Activated naive CD8-positive, alpha-beta T cell treated with anti-CD3 and anti-CD28 coated beads for 36 hours (primary cell): ENCODE data around the gene ZNF227. TPM values are rescaled to one million over a fixed set of nuclear protein-coding genes. Genes with fewer than 3 reads are reported as not detected.
"Not testable (repeated sequence)": the region's sequence is repeated elsewhere in the genome, so short reads cannot be mapped to it uniquely, and the experiment has no call there.

Experiments used
- DNase-seq: peaks from one replicate; pipeline ENCODE4 v3.0.0; 2021
- H3K27ac Mint-ChIP-seq: one replicate; pipeline ENCODE4 v1.8.0; 2022; ENCODE audit warnings: mild to moderate bottlenecking, moderate library complexity, mixed read lengths
- H3K27me3 Mint-ChIP-seq: one replicate; pipeline ENCODE4 v1.8.0; 2022; ENCODE audit warnings: mild to moderate bottlenecking, mixed read lengths
- H3K36me3 Mint-ChIP-seq: one replicate; pipeline ENCODE4 v1.8.0; 2021; ENCODE audit warnings: mild to moderate bottlenecking, mixed read lengths
- H3K4me1 Mint-ChIP-seq: one replicate; pipeline ENCODE4 v1.8.0; 2021; ENCODE audit warnings: mixed read lengths
- H3K4me3 Mint-ChIP-seq: one replicate; pipeline ENCODE4 v1.8.0; 2022; ENCODE audit warnings: mild to moderate bottlenecking, moderate library complexity, mixed read lengths
- H3K9me3 Mint-ChIP-seq: one replicate; pipeline ENCODE4 v1.8.0; 2022; ENCODE audit warnings: mixed read lengths
- total RNA-seq, 2 experiments: library from RNA; stranded (reverse); gene quantifications; one replicate each; pipeline ENCODE4 v1.2.3, GENCODE V29; 2021

ZNF227 gene
- total RNA-seq, 2 experiments from 2014 or later = 24.2 to 24.5 TPM

DNA sequence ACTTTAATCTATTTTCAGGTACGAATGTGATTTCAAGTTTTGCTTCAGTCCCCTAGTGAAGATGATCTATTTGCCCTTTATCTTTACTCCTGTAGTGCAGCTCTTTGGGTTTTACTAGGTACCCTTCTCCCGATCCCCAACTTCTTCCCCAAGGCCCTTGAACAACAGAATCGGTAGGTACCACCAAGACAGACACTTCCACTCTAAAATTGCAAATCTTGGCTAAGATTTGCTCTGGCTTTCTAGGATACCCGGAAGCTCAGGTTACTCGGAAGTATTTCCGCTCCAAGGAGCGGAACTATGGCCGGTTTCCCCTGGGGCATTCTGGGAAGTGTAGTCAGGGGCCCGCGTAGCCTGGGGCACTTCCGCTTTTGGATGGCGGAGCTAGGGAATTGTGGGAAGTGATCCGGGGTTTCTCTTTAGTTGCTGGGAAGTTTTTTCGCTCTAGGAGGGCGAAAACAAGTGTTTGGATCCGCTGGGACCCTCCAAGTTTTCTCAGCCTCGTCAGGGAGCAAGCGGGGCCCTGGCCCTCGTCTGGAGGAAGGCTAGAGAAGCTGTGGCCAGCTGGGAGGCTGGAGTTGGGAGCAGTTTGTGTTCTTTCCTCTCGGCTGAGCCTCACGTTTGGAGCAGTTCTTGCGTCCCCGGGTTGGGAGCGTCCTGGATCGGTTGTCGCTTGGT lies 5.1 kb upstream of the ZNF227 start:
- Mint-ChIP-seq H3K36me3 (peaks cover 19% of the 10 kb centered on the region), H3K4me1 (peaks cover 5% of the 10 kb centered on the region), H3K27me3 (peaks cover 13% of the 10 kb centered on the region), H3K4me3 (peak overlapping the region; percentile 90), H3K27ac (peak overlapping the region; percentile 93), H3K9me3 (peaks cover 17% of the 10 kb centered on the region)
- DNase-seq = peak; percentile 77

DNA sequence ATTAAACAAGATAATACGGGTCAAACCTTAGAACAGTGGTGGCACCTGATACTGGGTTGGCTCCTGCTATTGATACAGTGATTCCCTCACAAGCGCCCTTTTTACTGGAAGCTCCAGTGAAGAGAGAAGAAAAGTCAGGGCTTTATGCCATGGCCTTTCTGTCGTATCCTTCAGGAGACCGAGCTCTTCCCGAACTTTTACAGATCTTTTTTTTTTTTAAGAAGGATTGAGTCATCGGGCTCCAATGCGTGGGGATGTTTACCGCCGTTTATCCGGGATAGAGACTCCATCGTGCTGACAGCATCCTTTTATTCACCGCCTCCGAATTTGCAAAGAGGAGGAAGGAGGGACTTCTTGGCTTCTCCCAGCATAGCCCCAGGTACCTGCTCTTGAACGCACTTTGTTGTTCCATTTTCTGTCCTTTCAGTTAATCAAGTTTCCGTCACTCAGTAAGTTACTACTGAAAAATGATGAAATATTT lies 574 bp downstream of the ZNF227 start:
- DNase-seq = no peak
- peaks cover 47% of the 10 kb centered on the region for H3K36me3 Mint-ChIP-seq
- H3K4me3 Mint-ChIP-seq = peak overlapping the region; percentile 92
- H3K4me1 Mint-ChIP-seq = peaks cover 12% of the 10 kb centered on the region
- H3K27ac Mint-ChIP-seq = peak overlapping the region; percentile 93
- no peaks in the 10 kb centered on the region for H3K27me3 Mint-ChIP-seq
- H3K9me3 Mint-ChIP-seq = peaks cover 7% of the 10 kb centered on the region

DNA sequence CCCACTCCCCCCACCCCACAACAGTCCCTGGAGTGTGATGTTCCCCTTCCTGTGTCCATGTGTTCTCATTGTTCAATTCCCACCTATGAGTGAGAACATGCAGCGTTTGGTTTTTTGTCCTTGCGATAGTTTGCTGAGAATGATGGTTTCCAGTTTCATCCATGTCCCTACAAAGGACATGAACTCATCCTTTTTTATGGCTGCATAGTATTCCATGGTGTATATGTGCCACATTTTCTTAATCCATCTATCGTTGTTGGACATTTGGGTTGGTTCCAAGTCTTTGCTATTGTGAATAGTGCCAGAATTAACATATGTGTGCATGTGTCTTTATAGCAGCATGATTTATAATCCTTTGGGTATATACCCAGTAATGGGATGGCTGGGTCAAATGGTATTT lies 7.6 kb downstream of the ZNF227 start:
- Mint-ChIP-seq H3K9me3 (peaks cover 21% of the 10 kb centered on the region), H3K36me3 (peaks cover 82% of the 10 kb centered on the region)
- H3K4me3 Mint-ChIP-seq, H3K27me3 Mint-ChIP-seq, H3K4me1 Mint-ChIP-seq, DNase-seq, H3K27ac Mint-ChIP-seq: not testable (repeated sequence)

DNA sequence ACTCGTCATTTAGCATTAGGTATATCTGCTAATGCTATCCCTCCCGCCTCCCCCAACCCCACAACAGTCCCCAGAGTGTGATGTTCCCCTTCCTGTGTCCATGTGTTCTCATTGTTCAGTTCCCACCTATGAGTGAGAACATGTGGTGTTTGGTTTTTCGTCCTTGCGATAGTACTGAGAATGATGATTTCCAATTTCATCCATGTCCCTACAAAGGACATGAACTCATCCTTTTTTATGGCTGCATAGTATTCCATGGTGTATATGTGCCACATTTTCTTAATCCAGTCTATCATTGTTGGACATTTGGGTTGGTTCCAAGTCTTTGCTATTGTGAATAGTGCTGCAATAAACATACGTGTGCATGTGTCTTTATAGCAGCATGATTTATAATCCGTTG lies 8.4 kb downstream of the ZNF227 start:
- H3K9me3 Mint-ChIP-seq = peaks cover 25% of the 10 kb centered on the region
- H3K36me3 Mint-ChIP-seq = peaks cover 83% of the 10 kb centered on the region
- not testable (repeated sequence) for H3K4me1 Mint-ChIP-seq, H3K27me3 Mint-ChIP-seq, H3K4me3 Mint-ChIP-seq, DNase-seq, H3K27ac Mint-ChIP-seq

DNA sequence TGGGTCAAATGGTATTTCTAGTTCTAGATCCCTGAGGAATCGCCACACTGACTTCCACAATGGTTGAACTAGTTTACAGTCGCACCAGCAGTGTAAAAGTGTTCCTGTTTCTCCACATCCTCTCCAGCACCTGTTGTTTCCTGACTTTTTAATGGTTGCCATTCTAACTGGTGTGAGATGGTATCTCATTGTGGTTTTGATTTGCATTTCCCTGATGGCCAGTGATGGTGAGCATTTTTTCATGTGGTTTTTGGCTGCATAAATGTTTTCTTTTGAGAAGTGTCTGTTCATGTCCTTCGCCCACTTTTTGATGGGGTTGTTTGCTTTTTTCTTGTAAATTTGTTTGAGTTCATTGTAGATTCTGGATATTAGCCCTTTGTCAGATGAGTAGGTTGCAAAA lies 9.0 kb downstream of the ZNF227 start:
- H3K27ac Mint-ChIP-seq, H3K4me3 Mint-ChIP-seq, H3K4me1 Mint-ChIP-seq, H3K27me3 Mint-ChIP-seq, DNase-seq: not testable (repeated sequence)
- peaks cover 85% of the 10 kb centered on the region for H3K36me3 Mint-ChIP-seq
- H3K9me3 Mint-ChIP-seq = peaks cover 24% of the 10 kb centered on the region

DNA sequence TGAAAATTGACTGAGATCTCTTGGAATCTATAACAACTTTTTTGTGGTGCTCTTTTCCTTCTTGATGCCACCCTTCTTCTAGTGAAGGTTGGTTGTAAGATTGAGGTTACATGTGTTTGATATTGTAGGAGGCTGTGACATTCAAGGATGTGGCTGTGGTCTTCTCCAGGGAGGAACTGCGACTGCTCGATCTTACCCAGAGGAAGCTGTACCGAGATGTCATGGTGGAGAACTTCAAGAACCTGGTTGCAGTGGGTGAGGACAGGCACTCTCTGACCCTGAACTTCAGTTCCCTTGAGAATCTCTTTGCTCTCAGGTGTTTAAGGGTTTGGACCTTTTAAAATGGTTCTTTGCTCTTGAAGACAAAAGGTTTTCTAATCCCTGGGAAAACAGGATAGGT lies 16.0 kb downstream of the ZNF227 start:
- Mint-ChIP-seq H3K27ac (no peak overlapping the region), H3K9me3 (peaks cover 46% of the 10 kb centered on the region), H3K4me3 (no peak overlapping the region), H3K27me3 (no peaks in the 10 kb centered on the region), H3K36me3 (peaks cover 91% of the 10 kb centered on the region), H3K4me1 (peaks cover 2% of the 10 kb centered on the region)
- no peak for DNase-seq

DNA sequence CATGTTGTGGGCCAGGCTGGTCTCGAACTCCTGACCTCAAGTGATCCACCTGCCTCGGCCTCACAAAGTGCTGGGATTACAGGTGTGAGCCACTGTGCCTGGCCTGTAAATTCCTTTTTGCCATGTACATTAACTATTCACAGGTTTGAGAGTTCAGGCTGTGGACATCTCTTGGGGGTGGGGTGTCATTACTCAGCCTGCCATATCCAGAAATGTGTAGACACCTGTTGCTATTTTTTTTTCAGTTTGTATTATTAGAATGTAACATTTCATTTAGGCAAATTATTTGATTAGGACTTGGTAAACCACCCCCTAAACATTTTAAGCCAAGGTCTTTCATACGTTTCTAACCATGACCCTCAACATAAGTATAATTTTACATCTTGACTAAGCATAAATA lies 20.5 kb downstream of the ZNF227 start:
- no peaks in the 10 kb centered on the region for H3K27me3 Mint-ChIP-seq
- H3K36me3 Mint-ChIP-seq = peaks cover 92% of the 10 kb centered on the region
- no peaks in the 10 kb centered on the region for H3K4me1 Mint-ChIP-seq
- DNase-seq = no peak
- peaks cover 66% of the 10 kb centered on the region for H3K9me3 Mint-ChIP-seq
- no peak overlapping the region for H3K4me3 Mint-ChIP-seq
- H3K27ac Mint-ChIP-seq = no peak overlapping the region

DNA sequence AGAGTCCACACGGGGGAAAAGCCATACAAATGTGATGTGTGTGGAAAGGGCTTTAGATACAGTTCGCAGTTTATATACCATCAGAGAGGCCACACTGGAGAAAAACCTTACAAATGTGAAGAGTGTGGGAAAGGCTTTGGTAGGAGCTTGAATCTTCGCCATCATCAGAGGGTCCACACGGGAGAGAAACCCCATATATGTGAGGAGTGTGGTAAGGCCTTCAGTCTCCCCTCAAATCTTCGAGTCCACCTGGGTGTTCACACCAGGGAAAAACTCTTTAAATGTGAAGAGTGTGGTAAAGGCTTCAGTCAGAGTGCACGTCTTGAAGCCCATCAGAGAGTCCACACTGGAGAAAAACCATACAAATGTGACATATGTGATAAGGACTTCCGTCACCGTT lies 24.1 kb downstream of the ZNF227 start:
- no peak overlapping the region for H3K27ac Mint-ChIP-seq
- no peaks in the 10 kb centered on the region for H3K4me1 Mint-ChIP-seq
- peaks cover 71% of the 10 kb centered on the region for H3K36me3 Mint-ChIP-seq
- H3K9me3 Mint-ChIP-seq = peaks cover 62% of the 10 kb centered on the region
- H3K4me3 Mint-ChIP-seq = no peak overlapping the region
- no peak for DNase-seq
- no peaks in the 10 kb centered on the region for H3K27me3 Mint-ChIP-seq

DNA sequence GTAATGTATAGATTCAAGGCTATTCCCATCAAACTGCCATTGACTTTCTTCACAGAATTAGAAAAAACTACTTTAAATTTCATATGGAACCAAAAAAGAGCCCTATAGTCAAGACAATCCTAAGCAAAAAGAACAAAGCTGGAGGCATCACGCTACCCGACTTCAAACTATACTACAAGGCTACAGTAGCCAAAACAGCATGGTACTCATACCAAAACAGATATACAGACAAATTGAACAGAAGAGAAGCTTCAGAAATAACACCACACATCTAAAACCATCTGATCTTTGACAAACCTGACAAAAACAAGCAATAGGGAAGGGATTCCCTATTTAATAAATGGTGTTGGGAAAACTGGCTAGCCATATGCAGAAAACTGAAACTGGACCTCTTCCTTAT lies 40.0 kb downstream of the ZNF227 start:
- H3K36me3 Mint-ChIP-seq = peaks cover 78% of the 10 kb centered on the region
- H3K4me3 Mint-ChIP-seq, H3K27ac Mint-ChIP-seq, DNase-seq, H3K27me3 Mint-ChIP-seq, H3K4me1 Mint-ChIP-seq: not testable (repeated sequence)
- peaks cover 83% of the 10 kb centered on the region for H3K9me3 Mint-ChIP-seq

DNA sequence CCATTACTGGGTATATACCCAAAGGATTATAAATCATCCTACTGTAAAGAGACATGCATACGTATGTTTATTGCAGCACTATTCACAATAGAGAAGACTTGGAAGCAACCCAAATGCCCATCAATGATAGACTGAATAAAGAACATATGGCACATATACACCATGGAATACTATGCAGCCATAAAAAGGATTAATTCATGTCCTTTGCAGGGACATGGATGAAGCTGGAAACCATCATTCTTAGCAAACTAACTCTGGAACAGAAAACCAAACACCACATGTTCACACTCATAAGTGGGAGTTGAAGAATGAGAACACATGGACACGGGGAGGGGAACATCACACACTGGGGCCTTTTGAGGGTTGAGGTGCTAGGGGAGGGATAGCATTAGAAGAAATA lies 41.1 kb downstream of the ZNF227 start:
- H3K4me1 Mint-ChIP-seq, H3K4me3 Mint-ChIP-seq: not testable (repeated sequence)
- peaks cover 75% of the 10 kb centered on the region for H3K36me3 Mint-ChIP-seq

DNA sequence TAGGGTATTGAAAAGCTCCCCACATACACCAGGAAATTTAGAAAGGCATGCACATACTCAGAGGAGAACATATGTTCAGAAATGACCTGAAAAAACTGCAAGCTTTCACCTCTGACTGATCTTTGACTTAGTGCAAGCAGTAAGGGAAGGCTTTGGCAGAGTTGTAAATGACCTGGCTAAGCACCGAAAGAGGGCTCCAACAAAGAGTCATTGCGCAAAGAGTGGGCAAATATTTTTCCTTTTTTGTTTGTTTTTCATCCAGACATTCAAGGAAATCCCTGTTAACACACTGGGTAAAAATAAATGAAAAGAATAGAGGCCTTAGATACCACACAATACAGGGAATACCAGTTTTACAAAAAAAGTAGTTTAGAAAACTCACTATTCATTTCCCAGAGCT lies 42.2 kb downstream of the ZNF227 start:
- peaks cover 65% of the 10 kb centered on the region for H3K36me3 Mint-ChIP-seq
- no peak overlapping the region for H3K27ac Mint-ChIP-seq

More for the DNA sequence above, 41.1 kb downstream of the ZNF227 start:
- not testable (repeated sequence) for H3K27ac Mint-ChIP-seq, DNase-seq, H3K27me3 Mint-ChIP-seq
- H3K9me3 Mint-ChIP-seq = peaks cover 88% of the 10 kb centered on the region

DNA sequence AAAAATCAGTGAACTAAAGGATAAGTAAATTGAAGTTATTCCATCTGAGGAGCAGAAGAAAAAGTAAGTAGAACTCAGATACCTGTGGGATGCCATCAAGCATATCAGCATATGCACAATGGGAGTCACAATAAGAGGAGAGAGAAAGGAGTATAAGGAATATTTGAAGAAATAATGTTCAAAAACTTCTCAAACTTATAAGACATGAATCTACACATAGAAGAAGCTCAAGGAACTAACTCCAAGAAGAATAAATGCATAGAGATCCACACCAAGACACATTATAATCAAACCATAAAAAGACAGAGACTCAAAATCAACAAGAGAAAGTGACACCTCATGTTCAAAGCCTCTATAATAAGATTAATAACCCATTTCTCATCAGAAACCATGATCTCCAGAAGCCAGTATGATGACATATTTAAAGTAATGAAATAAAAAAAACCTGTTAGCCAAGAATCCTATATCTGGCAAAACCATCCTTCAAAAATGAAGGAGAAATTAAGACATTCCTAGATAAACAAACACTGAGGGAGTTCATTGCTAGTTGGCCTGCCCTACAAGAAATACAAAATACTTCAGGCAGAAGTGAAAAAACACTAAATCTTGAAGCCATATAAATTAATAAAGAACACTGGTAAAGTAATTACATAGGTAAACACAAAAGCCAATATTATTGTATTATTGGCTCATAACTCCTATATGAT lies 43.5 kb downstream of the ZNF227 start:
- no peak overlapping the region for H3K4me3 Mint-ChIP-seq
- peaks cover 79% of the 10 kb centered on the region for H3K9me3 Mint-ChIP-seq
- H3K4me1 Mint-ChIP-seq = peaks cover 2% of the 10 kb centered on the region
- no peaks in the 10 kb centered on the region for H3K27me3 Mint-ChIP-seq
- H3K27ac Mint-ChIP-seq = no peak overlapping the region
- peaks cover 55% of the 10 kb centered on the region for H3K36me3 Mint-ChIP-seq
- DNase-seq = no peak

More for the DNA sequence above, 42.2 kb downstream of the ZNF227 start:
- Mint-ChIP-seq H3K27me3 (no peaks in the 10 kb centered on the region), H3K4me3 (no peak overlapping the region), H3K4me1 (no peaks in the 10 kb centered on the region), H3K9me3 (peaks cover 84% of the 10 kb centered on the region)
- DNase-seq = no peak

DNA sequence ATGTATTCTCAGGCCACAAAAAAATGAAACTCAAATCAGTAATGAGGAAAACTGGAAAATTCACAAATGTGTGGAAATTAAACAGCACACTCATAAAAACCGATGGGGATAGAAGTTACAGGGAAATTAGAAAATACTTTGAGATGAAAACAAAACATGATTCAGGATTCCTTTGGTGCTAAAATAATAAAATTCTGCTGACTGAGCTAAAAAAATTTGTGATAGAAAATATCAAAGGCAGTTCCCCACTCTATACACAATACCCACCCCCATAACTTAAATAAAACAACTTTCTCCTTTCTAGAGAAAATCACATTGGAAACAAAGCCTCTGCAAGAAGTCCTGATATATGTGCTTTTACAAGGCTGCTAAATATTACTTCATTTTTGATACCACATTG lies 45.8 kb downstream of the ZNF227 start:
- peaks cover 40% of the 10 kb centered on the region for H3K36me3 Mint-ChIP-seq
- H3K27ac Mint-ChIP-seq = no peak overlapping the region
- DNase-seq = no peak
- H3K4me1 Mint-ChIP-seq = peaks cover 2% of the 10 kb centered on the region
- H3K9me3 Mint-ChIP-seq = peaks cover 69% of the 10 kb centered on the region
- no peak overlapping the region for H3K4me3 Mint-ChIP-seq
- H3K27me3 Mint-ChIP-seq = no peaks in the 10 kb centered on the region

DNA sequence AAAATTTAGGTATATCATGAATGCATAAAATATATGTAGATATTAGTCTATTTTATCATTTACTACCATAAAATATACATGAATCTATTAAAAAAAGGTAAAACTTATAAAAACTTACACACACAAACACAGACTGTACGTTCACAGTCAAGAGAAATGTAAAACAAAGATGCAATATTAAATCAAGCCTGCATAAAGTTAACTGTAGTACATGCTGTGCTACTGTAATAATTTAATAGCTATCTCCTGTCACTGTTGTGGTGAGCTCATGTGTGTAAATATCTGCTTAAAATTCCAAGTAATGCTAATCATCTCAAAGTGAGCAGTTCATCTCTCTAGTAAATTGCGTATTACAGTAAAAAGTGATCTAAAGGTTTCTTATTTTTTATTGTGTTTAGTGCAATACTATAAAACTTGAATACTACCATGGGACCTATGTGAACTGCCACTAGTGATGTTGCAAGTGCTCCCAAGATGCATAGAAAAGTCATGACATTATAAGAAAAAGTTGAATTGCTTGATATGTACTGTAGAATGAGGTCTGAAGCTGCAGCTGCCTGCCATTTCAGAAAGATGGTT lies 46.6 kb downstream of the ZNF227 start:
- Mint-ChIP-seq H3K4me1 (peaks cover 2% of the 10 kb centered on the region), H3K27me3 (no peaks in the 10 kb centered on the region), H3K36me3 (peaks cover 36% of the 10 kb centered on the region), H3K4me3 (no peak overlapping the region), H3K27ac (no peak overlapping the region), H3K9me3 (peaks cover 66% of the 10 kb centered on the region)
- no peak for DNase-seq

DNA sequence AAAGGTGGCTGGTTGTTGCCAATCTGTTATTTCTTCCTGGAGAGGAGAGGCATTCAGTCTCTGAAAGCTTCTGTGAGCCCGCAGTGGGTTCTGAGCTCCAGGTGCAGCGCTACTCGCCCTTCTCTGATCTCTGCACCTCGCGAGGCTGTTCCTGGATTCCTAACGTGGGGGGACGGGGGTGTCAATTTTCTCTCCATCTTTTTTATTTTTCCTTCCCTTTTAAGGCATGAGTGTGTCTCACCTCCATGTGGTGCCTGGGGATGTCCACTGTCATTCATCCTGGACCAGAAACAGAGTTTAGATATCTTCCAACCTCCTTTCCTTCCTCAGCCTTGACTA lies 48.0 kb downstream of the ZNF227 start:
- H3K36me3 Mint-ChIP-seq = peaks cover 28% of the 10 kb centered on the region
- H3K27ac Mint-ChIP-seq = peak overlapping the region; percentile 23
- H3K9me3 Mint-ChIP-seq = peaks cover 59% of the 10 kb centered on the region
- no peak for DNase-seq
- peak overlapping the region; percentile 73 for H3K4me3 Mint-ChIP-seq
- H3K4me1 Mint-ChIP-seq = peaks cover 2% of the 10 kb centered on the region
- H3K27me3 Mint-ChIP-seq = no peaks in the 10 kb centered on the region
